RWPE2 (cell line): ENCODE results near the gene SV2B.

ENCODE experiments used
- ATAC-seq: fragments of 200-7000 bp; cut with Tn5 transposase; 3 replicates; pipeline ENCODE4 v1.9.1; 2021; ENCODE audit warnings: low read depth
- DNase-seq: peaks from one replicate; pipeline ENCODE4 v3.0.0-alpha.2; 2020; ENCODE audit warnings: low spot score
- H3K27ac ChIP-seq: fragments of 450-650 bp; 2 replicates; pipeline ENCODE4 v1.5.1; 2017; ENCODE audit warnings: mild to moderate bottlenecking; ENCODE audit not compliant: poor library complexity, severe bottlenecking
- H3K27me3 ChIP-seq: fragments of 250-450 bp; sonication (Bioruptor Pico); 2 replicates; pipeline ENCODE4 v1.5.1; 2021; ENCODE audit warnings: mild to moderate bottlenecking, moderate library complexity; ENCODE audit not compliant: insufficient read depth, poor library complexity, severe bottlenecking
- H3K36me3 ChIP-seq: fragments of 250-450 bp; sonication (Bioruptor Pico); 2 replicates; pipeline ENCODE4 v1.5.1; 2020; ENCODE audit warnings: low read depth, mild to moderate bottlenecking, moderate library complexity
- H3K4me1 ChIP-seq: fragments of 250-450 bp; sonication (Bioruptor Pico); 2 replicates; pipeline ENCODE4 v1.5.1; 2021; ENCODE audit warnings: mild to moderate bottlenecking, moderate library complexity; ENCODE audit not compliant: insufficient read depth, poor library complexity, severe bottlenecking
- H3K4me3 ChIP-seq: fragments of 250-450 bp; sonication (Bioruptor Pico); 2 replicates; pipeline ENCODE4 v1.5.1; 2021; ENCODE audit warnings: mild to moderate bottlenecking, moderate library complexity; ENCODE audit not compliant: severe bottlenecking
- H3K9me3 ChIP-seq: fragments of 250-450 bp; sonication (Bioruptor Pico); 2 replicates; pipeline ENCODE4 v1.5.1; 2021; ENCODE audit warnings: mild to moderate bottlenecking, moderate library complexity; ENCODE audit not compliant: severe bottlenecking
- TF ChIP-seq, protein P1 (sequence below): fragments of 450-650 bp; IDR thresholded peaks from one replicate; pipeline ENCODE4 v1.5.1; 2017; ENCODE audit warnings: mild to moderate bottlenecking, moderate library complexity; ENCODE audit not compliant: poor library complexity, severe bottlenecking

The SV2B gene

DNA sequence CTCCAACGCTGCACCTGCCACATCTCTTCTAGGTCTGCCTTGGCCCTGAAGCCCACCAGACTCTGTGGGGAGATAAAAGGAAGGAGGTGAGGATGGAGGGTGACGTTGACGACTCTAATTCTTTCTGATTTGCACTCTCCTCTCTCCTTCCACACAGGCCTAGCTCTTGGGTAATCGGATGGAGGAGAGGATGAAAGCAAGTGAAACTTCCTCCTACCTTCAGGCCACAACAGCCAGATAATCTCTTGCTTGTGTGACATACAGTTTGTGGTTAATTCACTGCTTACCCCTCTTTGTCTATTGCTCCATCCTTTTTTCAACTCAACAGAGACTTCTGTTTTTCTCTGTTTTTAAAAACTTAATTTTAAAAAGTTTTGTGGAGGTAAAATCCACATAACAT is 208.1 kb downstream of the SV2B start:
- no peak for ATAC-seq

DNA sequence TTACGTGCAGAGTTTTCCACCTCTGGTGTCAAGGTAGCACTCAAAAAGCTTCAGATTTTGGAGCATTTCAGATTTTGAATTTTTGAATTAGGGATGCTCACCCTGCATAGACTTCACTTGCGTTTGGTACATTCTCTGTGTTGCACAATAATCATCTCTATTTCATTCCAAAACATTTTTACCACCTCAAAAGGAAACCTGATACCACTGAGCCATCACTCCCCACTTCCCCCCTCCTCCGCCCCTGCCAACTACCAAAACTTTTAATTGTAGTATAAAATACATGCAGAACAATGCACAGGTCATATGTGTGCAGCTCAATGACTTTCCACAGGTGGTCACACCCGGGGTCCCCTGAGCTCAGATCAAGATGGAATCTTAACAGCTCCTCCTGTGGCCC is 208.8 kb downstream of the SV2B start:
- no peak for ATAC-seq
- TF ChIP-seq, protein P1, sequence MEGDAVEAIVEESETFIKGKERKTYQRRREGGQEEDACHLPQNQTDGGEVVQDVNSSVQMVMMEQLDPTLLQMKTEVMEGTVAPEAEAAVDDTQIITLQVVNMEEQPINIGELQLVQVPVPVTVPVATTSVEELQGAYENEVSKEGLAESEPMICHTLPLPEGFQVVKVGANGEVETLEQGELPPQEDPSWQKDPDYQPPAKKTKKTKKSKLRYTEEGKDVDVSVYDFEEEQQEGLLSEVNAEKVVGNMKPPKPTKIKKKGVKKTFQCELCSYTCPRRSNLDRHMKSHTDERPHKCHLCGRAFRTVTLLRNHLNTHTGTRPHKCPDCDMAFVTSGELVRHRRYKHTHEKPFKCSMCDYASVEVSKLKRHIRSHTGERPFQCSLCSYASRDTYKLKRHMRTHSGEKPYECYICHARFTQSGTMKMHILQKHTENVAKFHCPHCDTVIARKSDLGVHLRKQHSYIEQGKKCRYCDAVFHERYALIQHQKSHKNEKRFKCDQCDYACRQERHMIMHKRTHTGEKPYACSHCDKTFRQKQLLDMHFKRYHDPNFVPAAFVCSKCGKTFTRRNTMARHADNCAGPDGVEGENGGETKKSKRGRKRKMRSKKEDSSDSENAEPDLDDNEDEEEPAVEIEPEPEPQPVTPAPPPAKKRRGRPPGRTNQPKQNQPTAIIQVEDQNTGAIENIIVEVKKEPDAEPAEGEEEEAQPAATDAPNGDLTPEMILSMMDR: no peak
- H3K4me1 ChIP-seq: no peaks in the 10 kb centered on the region
- H3K27me3 ChIP-seq: peaks cover 4% of the 10 kb centered on the region
- no peak overlapping the region for H3K4me3 ChIP-seq
- no peak for DNase-seq
- no peaks in the 10 kb centered on the region for H3K36me3 ChIP-seq
- H3K27ac ChIP-seq: no peak overlapping the region
- no peaks in the 10 kb centered on the region for H3K9me3 ChIP-seq

More for the DNA sequence above, 208.1 kb downstream of the SV2B start:
- TF ChIP-seq, protein P1: no peak
- no peak for DNase-seq
- no peaks in the 10 kb centered on the region for H3K9me3 ChIP-seq
- H3K27me3 ChIP-seq: peaks cover 4% of the 10 kb centered on the region
- no peak overlapping the region for H3K27ac ChIP-seq
- no peaks in the 10 kb centered on the region for H3K4me1 ChIP-seq
- H3K36me3 ChIP-seq: no peaks in the 10 kb centered on the region
- H3K4me3 ChIP-seq: no peak overlapping the region

DNA sequence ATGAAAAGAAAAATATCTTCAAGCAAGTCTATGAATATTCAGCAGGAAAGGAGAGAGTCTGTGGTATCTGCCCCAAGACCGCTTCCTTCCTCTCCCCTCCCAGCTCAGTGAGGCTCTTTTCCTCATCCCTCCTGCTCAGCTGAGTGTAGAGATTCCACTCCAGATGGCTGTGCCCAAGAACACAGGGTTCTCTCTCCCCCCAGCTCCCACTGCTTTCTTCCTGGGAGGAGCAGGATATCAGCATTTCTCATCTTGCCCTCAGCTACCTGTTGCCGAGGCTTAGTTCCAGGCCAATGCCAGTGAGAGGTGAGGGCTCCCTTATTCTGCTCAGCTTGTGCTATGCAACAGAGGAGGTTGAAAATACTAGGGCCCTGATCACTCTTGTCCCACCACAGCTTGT is 211.9 kb downstream of the SV2B start:
- ATAC-seq: no peak
- Histone ChIP-seq H3K36me3 (no peaks in the 10 kb centered on the region), H3K4me1 (no peaks in the 10 kb centered on the region), H3K27me3 (peaks cover 4% of the 10 kb centered on the region), H3K27ac (no peak overlapping the region), H3K4me3 (no peak overlapping the region), H3K9me3 (no peaks in the 10 kb centered on the region)
- DNase-seq: no peak
- TF ChIP-seq, protein P1: no peak

DNA sequence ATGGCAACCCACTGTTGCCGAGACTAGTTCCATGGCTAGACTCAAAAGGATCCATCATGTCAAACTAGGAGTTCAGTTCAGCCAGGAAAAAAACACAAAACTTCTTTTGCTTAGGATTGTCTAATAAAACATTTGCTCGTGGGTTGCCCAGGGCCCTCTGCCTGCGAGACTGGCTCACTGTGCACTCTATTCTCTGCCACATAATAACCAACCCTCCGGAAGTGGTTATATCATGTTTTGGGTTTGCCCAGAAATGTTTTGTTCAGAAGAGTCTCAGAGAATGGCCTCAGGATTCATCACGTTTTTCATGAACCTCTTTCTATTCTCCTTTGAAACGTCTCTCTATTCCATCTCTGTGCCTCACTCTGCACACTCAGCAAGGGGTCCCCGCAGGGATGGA is 216.1 kb downstream of the SV2B start:
- Histone ChIP-seq H3K4me3 (no peak overlapping the region), H3K36me3 (no peaks in the 10 kb centered on the region), H3K4me1 (no peaks in the 10 kb centered on the region), H3K27ac (no peak overlapping the region), H3K9me3 (no peaks in the 10 kb centered on the region), H3K27me3 (no peaks in the 10 kb centered on the region)
- ATAC-seq: no peak
- no peak for DNase-seq
- TF ChIP-seq, protein P1: no peak

DNA sequence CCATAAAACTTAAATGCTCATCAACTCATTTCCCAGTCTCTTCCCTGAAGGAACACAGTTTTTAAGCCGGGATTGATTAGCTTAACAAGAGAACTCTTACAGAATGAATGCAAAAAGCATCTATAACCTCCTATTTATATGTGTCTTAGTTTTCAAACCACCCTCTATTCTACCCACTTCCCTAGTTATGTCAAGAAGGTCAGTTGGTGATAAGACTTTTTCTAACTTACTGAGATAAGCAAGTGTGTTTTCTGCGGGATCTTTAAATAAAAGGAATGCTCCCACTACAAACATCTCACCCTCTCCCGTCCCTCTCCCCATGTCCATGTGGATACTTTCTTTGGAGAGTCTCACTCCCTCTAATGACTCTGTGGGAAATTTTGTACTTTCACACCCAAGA is 218.5 kb downstream of the SV2B start:
- no peak for ATAC-seq
- Histone ChIP-seq H3K4me3 (no peak overlapping the region), H3K9me3 (no peaks in the 10 kb centered on the region), H3K27ac (no peak overlapping the region), H3K4me1 (no peaks in the 10 kb centered on the region), H3K36me3 (no peaks in the 10 kb centered on the region), H3K27me3 (no peaks in the 10 kb centered on the region)
- TF ChIP-seq, protein P1: no peak
- DNase-seq: no peak
